ENCODE results near the gene LRIG3. TPM values are rescaled to one million over a fixed set of nuclear protein-coding genes. Genes with fewer than 3 reads are reported as not detected.

LRIG3 gene
- total RNA-seq, 3 donors from 2014 or later, result 0.13 to 1.2 (median 0.14) TPM

- H3K4me1 Mint-ChIP-seq (ENCODE audit: low read depth), result no peaks in the 10 kb centered on the region
- H3K4me3 Mint-ChIP-seq, result no peak overlapping the region
- no peaks in the 10 kb centered on the region for H3K27me3 Mint-ChIP-seq (ENCODE audit: low read depth)
- DNase-seq (no peak), ATAC-seq (no peak)
- H3K36me3 Mint-ChIP-seq (ENCODE audit: insufficient read depth), result no peaks in the 10 kb centered on the region
- H3K9me3 Mint-ChIP-seq, result peaks cover 12% of the 10 kb centered on the region
These were observed 22.8 kb upstream of the LRIG3 start for GRCh38 chr12:58943079-58943478.

DNA sequence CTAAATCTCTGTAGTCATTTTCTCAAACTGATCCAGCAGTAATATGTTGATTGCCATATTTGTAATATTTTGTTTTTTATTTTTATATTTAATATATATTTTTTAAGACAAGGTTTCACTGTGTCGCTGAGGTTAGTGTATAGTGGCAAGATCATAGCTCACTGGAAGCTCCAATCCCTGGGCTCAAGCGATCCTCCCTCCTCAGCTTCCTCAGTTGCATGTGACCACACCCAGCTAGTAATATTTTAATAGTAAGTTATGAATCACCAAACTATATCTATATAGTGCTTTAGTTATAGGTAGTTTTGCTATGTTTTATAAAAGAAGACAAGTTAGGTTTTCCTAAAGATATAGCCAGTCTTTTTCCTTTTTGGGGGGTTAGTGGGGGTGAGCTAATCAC, 22.0 kb upstream of the LRIG3 start:
- Mint-ChIP-seq H3K4me3 (no peak overlapping the region), H3K27me3 (ENCODE audit: low read depth) (no peaks in the 10 kb centered on the region), H3K9me3 (peaks cover 7% of the 10 kb centered on the region), H3K36me3 (ENCODE audit: insufficient read depth) (no peaks in the 10 kb centered on the region), H3K4me1 (ENCODE audit: low read depth) (no peaks in the 10 kb centered on the region)
- no peak for DNase-seq
- ATAC-seq, result no peak

- Mint-ChIP-seq H3K36me3 (ENCODE audit: insufficient read depth) (no peaks in the 10 kb centered on the region), H3K27me3 (ENCODE audit: low read depth) (no peaks in the 10 kb centered on the region), H3K4me3 (no peak overlapping the region), H3K4me1 (ENCODE audit: low read depth) (no peaks in the 10 kb centered on the region), H3K9me3 (no peaks in the 10 kb centered on the region)
- no peak for ATAC-seq
- no peak for DNase-seq
These were observed 19.2 kb upstream of the LRIG3 start for GRCh38 chr12:58939399-58940100.

DNA sequence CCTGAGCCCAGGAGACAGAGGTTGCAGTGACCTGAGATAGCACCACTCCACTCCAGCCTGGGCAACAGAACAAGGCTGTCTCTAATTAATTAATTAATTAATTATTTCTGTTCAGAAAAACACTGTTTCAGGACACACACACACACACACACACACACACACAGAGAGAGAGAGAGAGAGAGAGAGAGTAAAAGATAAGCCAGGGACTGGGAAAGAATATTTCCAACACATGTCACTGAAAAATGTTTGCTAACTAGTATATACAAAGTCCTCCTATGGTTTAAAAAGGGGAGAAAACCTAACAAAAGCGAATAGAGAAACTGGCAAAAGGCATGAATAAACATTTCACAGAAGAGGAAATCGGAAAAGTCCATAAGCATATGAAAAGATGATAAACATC, 18.1 kb upstream of the LRIG3 start:
- DNase-seq, result no peak
- Mint-ChIP-seq H3K36me3 (ENCODE audit: insufficient read depth) (no peaks in the 10 kb centered on the region), H3K27me3 (ENCODE audit: low read depth) (no peaks in the 10 kb centered on the region), H3K9me3 (no peaks in the 10 kb centered on the region), H3K4me1 (ENCODE audit: low read depth) (no peaks in the 10 kb centered on the region), H3K4me3 (no peak overlapping the region)
- ATAC-seq, result no peak

DNA sequence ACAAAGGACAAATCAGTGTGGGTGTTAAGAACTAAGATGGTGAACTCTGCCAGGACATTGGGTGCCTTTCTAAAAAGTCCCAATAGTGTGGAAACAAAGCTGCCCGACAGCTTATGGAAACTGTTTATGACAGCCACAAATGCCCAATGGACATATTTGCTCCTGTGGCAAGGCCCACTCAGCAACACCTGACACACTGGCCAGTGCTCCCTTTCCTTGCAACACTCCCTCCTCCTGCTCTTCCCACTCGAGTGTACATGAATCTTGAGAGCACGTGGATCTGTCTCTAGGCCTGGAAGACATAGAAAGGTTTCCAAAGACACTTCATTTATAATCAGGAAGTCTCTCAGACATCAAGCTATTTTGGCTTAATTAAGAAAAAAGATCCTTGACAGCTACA, 14.2 kb upstream of the LRIG3 start:
- Mint-ChIP-seq H3K27me3 (ENCODE audit: low read depth) (no peaks in the 10 kb centered on the region), H3K9me3 (no peaks in the 10 kb centered on the region), H3K4me3 (no peak overlapping the region), H3K36me3 (ENCODE audit: insufficient read depth) (no peaks in the 10 kb centered on the region), H3K4me1 (ENCODE audit: low read depth) (no peaks in the 10 kb centered on the region)
- ATAC-seq, result no peak
- no peak for DNase-seq

GRCh38 chr12:58932806-58933681, 12.7 kb upstream of the LRIG3 start:
- no peaks in the 10 kb centered on the region for H3K36me3 Mint-ChIP-seq (ENCODE audit: insufficient read depth)

DNA sequence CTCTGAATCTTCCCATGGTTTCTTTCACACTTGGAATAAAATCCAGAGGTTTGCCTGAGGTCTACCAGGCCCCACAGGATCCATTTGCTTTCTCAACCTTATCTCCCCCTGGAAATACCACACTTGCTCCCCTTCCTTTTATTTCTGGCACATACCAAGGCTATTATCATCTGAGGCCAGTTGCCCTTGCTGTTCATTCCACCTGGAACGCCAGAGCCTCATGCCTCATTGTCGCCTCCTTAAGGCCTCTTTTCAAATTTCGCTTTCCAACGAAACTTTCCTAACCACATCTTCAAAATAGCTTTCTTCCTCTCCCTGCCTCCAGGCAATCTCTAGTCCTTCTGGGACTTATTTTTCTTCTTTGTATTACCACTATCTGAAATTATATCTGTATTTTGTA, 11.2 kb upstream of the LRIG3 start:
- no peaks in the 10 kb centered on the region for H3K36me3 Mint-ChIP-seq (ENCODE audit: insufficient read depth)
- no peak for ATAC-seq
- DNase-seq, result no peak
- no peak overlapping the region for H3K4me3 Mint-ChIP-seq
- H3K9me3 Mint-ChIP-seq, result no peaks in the 10 kb centered on the region
- H3K4me1 Mint-ChIP-seq (ENCODE audit: low read depth), result no peaks in the 10 kb centered on the region
- H3K27me3 Mint-ChIP-seq (ENCODE audit: low read depth), result no peaks in the 10 kb centered on the region

More at GRCh38 chr12:58932806-58933681, 12.7 kb upstream of the LRIG3 start:
- Mint-ChIP-seq H3K4me1 (ENCODE audit: low read depth) (no peaks in the 10 kb centered on the region), H3K27me3 (ENCODE audit: low read depth) (no peaks in the 10 kb centered on the region), H3K4me3 (no peak overlapping the region), H3K9me3 (no peaks in the 10 kb centered on the region)
- no peak for ATAC-seq
- DNase-seq, result no peak

- no peaks in the 10 kb centered on the region for H3K36me3 Mint-ChIP-seq (ENCODE audit: insufficient read depth)
- DNase-seq, result no peak
- H3K4me3 Mint-ChIP-seq, result no peak overlapping the region
- H3K27me3 Mint-ChIP-seq (ENCODE audit: low read depth), result no peaks in the 10 kb centered on the region
- H3K9me3 Mint-ChIP-seq, result no peaks in the 10 kb centered on the region
- no peaks in the 10 kb centered on the region for H3K4me1 Mint-ChIP-seq (ENCODE audit: low read depth)
- no peak for ATAC-seq
These were observed 10.5 kb upstream of the LRIG3 start for GRCh38 chr12:58930770-58931324.

GRCh38 chr12:58927120-58927519, 6.8 kb upstream of the LRIG3 start:
- H3K27me3 Mint-ChIP-seq (ENCODE audit: low read depth), result peaks cover 12% of the 10 kb centered on the region
- DNase-seq, result no peak
- H3K9me3 Mint-ChIP-seq, result no peaks in the 10 kb centered on the region
- H3K36me3 Mint-ChIP-seq (ENCODE audit: insufficient read depth), result no peaks in the 10 kb centered on the region
- H3K4me3 Mint-ChIP-seq, result no peak overlapping the region
- H3K4me1 Mint-ChIP-seq (ENCODE audit: low read depth), result no peaks in the 10 kb centered on the region
- no peak for ATAC-seq

DNA sequence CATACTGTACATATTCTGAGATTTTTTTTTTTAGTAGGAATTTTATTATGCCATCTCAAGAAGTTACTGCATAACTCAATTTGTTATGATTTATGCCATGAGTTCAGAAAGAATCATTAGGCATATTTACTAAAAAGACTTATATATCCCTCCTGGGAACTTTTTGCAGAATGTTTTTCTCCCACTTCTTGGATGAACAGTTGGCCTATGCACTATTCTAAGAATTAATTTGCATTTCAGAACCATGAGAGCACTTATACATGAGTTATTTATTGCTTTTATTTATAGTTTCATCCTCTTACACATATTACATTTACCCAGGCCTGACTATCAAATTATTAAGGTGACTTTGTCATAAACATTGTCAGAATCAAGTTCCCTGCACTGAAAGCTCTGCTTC, 6.3 kb upstream of the LRIG3 start:
- Mint-ChIP-seq H3K4me3 (no peak overlapping the region), H3K36me3 (ENCODE audit: insufficient read depth) (no peaks in the 10 kb centered on the region), H3K27me3 (ENCODE audit: low read depth) (peaks cover 12% of the 10 kb centered on the region), H3K4me1 (ENCODE audit: low read depth) (no peaks in the 10 kb centered on the region), H3K9me3 (no peaks in the 10 kb centered on the region)
- no peak for DNase-seq
- ATAC-seq, result no peak

DNA sequence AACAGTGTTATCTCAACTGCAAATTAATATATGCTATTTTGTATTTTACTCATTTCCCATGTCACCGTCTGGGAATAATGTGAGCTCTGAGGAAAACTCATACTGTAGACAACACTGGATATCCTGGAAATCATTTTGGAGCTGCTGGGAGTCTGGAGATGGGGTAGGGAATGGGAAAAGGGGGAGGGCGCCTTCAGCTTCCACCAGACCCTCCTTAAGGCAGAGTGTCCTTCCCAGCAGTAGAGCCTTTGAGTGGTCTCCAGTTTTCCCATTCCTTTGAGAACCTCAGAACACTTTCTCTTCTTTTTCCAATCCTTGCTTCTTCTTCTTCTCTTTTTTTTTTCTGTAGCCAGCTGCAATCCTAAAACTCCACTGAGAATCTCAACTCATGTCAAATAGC, 5.4 kb upstream of the LRIG3 start:
- no peaks in the 10 kb centered on the region for H3K9me3 Mint-ChIP-seq
- DNase-seq (no peak), ATAC-seq (no peak)
- H3K4me1 Mint-ChIP-seq (ENCODE audit: low read depth), result no peaks in the 10 kb centered on the region
- peaks cover 18% of the 10 kb centered on the region for H3K27me3 Mint-ChIP-seq (ENCODE audit: low read depth)
- H3K36me3 Mint-ChIP-seq (ENCODE audit: insufficient read depth), result no peaks in the 10 kb centered on the region
- no peak overlapping the region for H3K4me3 Mint-ChIP-seq

- Mint-ChIP-seq H3K4me1 (ENCODE audit: low read depth) (no peaks in the 10 kb centered on the region), H3K9me3 (no peaks in the 10 kb centered on the region), H3K4me3 (no peak overlapping the region), H3K27me3 (ENCODE audit: low read depth) (peaks cover 24% of the 10 kb centered on the region), H3K36me3 (ENCODE audit: insufficient read depth) (no peaks in the 10 kb centered on the region)
- ATAC-seq (no peak), DNase-seq (no peak)
These were observed 4.9 kb upstream of the LRIG3 start for GRCh38 chr12:58925111-58925611.

DNA sequence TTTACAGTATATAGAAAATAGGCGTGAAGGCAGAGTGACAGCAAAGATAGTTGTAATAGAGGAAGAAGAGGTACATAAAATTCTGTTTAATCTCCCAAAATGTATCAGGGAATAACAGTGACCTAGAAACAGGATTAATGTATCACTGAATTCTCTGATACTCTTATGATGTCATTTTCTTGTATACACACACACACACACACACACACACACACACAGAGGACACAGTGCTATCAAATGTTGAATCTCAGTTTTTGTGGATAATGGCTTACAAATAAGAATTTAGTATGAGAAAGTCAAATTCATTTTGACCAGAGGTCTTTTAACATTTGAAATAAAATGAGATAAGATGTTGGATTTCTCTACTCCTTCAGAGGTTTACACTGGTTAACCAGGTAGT, 4.3 kb upstream of the LRIG3 start:
- H3K36me3 Mint-ChIP-seq (ENCODE audit: insufficient read depth), result no peaks in the 10 kb centered on the region

DNA sequence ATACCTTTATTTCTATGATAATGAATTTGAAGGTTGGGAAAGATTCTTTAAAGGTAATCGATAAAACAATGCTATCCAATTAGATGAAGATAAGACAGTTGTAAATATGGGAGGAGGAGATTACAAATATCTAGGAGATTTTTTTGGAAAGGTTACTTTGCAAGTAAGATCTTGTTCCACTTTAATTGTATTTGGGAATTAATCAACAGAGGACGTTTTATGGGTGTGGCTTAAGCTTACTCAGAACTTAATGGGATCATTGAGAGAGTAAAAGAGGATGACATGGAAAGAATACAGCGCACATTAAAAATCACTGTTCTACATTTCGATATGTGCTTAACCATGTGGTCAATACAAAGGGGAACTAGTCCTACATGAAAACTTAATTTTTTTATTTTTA, 3.5 kb upstream of the LRIG3 start:
- no peak overlapping the region for H3K4me3 Mint-ChIP-seq
- H3K9me3 Mint-ChIP-seq, result no peaks in the 10 kb centered on the region

More for the DNA sequence above, 4.3 kb upstream of the LRIG3 start:
- no peaks in the 10 kb centered on the region for H3K4me1 Mint-ChIP-seq (ENCODE audit: low read depth)
- no peaks in the 10 kb centered on the region for H3K9me3 Mint-ChIP-seq
- no peak for DNase-seq
- no peak for ATAC-seq
- peaks cover 26% of the 10 kb centered on the region for H3K27me3 Mint-ChIP-seq (ENCODE audit: low read depth)
- H3K4me3 Mint-ChIP-seq, result no peak overlapping the region

More for the DNA sequence above, 3.5 kb upstream of the LRIG3 start:
- DNase-seq (no peak), ATAC-seq (no peak)
- Mint-ChIP-seq H3K27me3 (ENCODE audit: low read depth) (peaks cover 31% of the 10 kb centered on the region), H3K4me1 (ENCODE audit: low read depth) (no peaks in the 10 kb centered on the region), H3K36me3 (ENCODE audit: insufficient read depth) (no peaks in the 10 kb centered on the region)

Data from activated T-cell treated with anti-CD3 and anti-CD28 coated beads, Interleukin-2, amount 50 U/mL, for 4 hours (primary cell).